GM21367 (cell line): ENCODE measurements around the gene TPRA1.

ENCODE experiments used
- ATAC-seq: cut with Tn5 transposase; IDR thresholded peaks from one replicate; pipeline ENCODE4 v1.9.1; 2021; ENCODE audit not compliant: unreplicated experiment

The TPRA1 gene

DNA sequence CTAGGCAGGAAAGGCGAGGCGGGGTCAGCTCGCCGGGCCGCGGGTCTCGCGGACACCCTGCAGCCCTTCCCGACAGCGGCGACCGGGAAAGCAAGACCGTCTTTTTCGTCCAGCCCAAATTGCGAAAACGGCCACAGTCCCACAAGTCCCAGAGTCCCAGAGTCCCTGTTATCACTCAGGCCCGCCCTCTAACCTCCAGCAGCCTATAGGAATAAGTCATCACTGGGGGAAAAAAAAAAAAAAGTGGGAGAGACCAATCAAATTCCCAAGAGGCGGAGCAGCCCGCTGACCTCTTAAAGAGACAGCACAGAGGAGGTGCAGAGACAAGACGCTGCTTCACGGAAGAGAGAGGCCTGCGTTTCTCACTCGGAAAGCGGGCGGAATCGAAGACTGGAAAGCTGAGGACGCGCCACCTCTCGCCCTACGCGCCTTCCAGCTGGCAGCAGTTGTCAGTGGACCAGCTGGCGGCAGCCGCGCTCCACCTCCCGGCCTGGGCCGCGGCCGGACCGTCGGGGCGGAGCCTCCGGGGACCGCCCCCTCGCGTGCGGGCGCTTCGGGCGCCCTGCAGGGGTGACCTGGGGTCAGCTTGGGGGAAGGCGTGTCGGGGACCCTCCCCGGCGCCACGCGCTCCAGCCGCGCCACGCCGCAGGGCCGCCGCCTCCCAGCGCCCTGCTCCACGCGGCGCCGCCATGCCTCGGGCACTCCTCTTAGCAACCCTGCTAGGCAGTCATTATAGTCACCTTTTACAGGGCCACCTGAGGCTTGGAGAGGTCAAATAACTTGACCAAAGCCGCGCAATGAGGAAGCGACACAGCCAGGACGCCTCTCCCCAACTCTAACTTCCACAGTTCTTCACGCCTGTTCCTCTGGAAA, at the start of gene TPRA1:
Gene TPRA1, minus strand, starts transcription at position 141 of the 873 bp plus-strand sequence. CDS start 10,587 bp downstream, outside the sequence.
- peak; percentile 60 for ATAC-seq

GRCh38 chr3:127640042-127640355, 49.5 kb upstream of the TPRA1 start:
- ATAC-seq, result no peak

DNA sequence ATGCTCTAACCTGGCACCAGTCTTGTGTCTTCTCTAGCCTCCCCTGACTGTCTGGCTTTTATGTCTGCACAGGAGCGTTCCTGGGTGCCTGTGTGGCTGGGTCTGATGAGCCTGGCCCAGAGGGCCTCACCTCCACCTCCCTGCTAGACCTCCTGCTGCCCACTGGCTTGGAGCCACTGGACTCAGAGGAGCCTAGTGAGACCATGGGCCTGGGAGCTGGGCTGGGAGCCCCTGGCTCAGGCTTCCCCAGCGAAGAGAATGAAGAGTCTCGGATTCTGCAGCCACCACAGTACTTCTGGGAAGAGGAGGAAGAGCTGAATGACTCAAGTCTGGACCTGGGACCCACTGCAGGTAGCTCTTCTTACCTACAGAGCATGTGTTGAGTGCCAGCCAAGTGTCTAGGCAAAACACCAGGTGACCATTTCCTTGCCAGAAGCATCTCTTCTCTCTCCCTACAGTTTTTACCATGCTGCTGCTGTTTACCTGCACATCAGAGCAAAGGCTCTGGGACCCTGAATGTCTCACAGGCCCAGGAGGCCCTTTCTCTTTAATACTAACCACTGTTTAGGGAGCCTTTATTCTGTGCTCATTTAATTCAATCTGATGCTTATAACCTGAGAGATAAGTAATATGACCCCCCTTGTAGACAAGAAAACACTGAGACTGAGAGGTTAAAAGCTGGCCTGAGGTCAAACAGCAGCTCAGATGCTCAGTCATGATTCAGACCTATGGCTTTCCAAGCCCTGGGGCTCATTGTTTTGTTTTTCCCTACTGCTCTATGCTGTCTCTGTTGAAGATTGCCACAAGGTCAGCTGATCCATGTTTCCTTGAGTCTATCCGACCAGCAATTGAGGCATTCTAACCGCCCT, 48.9 kb upstream of the TPRA1 start:
- no peak for ATAC-seq

DNA sequence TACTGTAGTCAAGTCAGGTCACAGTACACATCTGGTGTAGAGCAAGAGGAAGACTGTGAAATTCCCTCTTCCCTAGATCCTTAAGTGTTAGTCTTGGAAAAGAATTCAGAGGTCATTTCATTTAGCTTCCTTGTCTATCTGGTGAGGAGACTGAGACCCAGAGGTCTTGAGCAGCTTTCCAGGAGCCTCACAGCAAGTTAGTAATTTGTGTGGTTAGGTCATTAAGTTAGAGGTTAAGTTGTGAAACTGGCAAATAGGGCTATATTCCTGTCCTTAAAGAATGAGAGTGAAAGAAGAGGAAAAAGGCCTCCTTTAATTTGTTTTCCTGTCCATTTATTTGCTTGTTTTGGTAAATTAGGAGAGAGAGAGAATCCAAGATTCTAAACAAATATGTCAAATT, 47.4 kb upstream of the TPRA1 start:
- ATAC-seq, result no peak

DNA sequence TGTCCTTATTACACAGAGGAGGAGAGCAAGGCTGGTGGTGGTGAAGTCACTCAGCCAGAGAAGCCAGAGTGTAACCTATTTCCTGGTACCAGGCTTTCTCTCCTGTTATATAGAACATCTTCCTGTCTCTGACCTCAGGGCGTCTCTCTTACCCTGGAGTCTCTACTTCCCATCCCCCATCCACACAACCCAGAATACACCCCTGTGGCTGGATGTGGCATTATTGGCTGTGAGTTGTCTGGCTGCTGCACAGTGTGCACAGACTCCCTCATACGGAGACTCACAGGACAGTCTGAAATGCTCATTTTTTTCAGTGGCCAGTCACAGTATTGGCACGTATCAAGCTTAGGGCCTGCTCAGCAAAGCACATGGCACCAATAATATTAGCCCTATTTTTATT, 47.0 kb upstream of the TPRA1 start:
- no peak for ATAC-seq

GRCh38 chr3:127634653-127635052, 44.1 kb upstream of the TPRA1 start:
- ATAC-seq, result no peak

DNA sequence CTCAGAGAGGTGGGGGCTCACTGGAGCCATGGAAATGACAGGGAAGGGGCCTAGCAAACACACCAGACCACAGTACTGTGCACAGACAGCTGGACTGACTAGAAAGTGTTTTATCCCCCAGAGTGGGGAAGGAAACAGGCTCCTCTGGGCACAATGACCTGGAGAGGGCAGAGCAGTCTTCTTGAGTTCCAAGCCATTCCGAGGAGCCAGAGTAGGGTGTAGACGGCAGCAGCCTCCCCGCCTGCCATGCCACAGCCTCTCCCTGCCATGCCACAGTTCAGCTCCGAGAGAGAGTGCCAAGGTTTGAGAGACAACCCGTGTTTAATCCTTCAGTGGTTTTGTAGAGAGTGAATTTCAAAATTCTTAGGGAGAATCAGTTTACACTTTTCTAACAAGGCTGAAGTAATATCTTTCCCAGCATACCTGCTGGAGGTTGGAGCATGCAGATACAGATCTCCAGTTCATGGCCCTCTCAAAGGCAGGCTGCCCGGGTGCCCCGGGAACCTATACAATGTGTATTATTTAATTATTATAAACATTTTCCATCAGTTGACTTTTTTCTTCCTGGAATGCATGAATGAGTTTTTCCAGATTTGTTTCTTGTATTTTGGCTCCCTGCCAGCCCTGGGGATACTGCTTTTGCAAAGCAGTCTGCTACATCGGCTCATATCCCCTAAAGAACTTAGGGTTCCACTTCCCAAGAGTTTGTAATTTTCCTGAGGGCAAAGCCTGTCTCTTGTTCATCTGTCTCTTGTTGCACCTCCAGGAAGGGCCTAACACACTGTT, 41.7 kb upstream of the TPRA1 start:
- ATAC-seq, result no peak

DNA sequence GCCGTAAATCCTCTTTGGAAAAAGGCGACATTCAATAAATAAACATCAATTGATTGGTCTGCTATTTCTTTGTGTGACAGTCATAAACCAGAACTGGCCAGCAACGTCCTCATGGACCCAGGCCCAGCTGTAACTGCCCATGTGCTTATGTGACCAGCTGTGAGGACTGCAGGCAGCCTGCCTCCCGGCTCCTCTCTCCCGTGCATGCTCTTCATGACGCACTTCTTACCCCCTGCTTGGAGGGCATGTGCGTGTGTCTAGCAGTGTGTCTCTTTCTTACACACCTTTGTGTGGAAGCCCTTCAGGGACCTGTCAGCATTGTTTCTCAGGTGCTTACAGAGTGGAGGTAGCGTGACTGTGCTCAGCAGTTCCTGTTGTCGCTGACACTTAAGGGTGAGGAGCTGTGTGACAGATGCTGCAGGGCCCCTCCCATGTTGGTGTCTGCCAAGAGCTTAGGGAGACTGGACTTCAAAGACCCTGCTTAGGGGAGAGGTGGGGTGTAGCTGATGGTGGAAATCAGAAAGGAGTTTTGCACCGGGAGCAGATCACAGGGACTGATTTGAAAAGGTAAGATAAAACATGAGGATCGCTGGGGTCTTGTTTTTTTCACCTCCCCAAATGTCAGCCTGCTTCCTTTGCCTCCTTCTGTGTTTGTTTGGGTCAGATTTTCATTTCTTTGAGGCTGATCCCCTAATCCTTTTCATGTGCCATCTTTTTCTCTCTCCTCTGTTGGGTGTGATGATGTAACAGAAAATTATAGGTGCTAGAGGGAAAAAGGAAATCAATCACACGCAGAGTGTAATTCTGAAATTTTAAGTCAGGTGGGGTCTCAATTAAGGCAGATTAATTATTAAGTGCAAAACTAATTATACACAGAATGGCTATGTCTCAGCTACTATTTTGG, 40.5 kb upstream of the TPRA1 start:
- ATAC-seq, result no peak

DNA sequence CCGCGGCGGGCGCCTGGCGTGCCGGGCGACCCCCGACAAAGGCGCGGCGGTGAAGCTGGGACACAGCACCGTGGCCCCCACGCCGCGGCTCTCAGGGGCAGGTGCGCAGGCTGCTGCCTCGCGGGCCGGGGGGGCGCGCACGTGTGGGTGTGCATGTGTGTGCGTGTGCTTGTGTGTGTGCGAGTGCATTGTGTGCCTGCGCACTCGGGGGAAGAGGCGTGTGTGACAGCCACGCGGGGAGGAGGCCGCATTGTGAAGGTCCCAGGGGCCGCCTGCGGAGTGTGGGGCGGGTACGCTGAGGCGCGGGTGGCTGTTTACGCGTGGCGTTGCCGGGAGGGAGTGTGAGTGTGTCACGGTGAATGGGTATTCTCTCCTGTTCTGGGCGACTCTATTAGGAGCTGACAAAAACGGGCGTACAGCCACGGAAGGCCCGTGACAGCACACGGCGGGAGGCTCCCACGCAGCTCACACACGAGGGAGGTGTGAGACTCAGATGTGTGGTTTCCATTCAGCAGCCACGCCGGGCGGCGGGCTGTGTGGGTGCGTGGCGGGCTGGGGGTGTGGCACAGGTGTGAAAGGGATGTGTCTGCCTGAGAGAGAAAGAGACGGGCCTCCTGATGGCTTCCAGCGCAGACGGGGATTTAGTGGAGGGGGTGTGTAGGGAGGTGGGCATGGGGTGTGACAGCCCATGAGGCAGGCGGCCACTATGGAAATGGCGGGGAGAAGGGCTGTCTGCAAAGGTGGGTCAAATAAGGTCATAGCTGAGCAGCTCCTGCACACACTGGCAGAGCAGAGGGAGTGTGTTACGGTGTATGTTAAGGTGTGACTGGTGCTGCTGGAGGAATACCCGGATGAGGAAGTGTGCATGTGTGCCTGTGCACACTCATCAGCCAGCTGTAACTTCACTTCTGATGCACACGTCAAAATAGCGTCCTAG, 39.2 kb upstream of the TPRA1 start:
- no peak for ATAC-seq

GRCh38 chr3:127628788-127629466, 38.4 kb upstream of the TPRA1 start, which contains the start of gene PODXL2:
Gene PODXL2, plus strand, starts transcription at chr3:127629185. Its CDS starts 35 bp downstream, at chr3:127629220.
- ATAC-seq, result no peak

DNA sequence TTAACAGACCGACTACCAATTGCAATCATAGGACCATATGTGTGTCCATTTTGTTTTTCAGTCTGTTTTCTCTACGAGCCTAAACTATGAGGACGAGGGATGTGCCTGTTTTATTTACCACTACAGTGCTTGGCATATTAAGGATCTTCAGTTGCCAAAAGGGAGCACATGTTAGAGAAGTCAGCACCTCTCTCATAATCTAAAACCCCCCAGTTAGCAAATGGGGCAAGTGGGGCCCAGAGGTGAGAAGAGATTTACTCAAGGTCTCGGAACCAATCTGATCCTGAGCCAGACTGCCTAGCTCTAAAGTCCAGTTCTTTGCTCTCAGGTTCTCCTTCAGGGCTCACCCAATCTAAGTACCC, 37.9 kb upstream of the TPRA1 start:
- no peak for ATAC-seq

- no peak for ATAC-seq
These were observed 35.3 kb upstream of the TPRA1 start for GRCh38 chr3:127625821-127626220.

- ATAC-seq, result no peak
These were observed 33.5 kb upstream of the TPRA1 start for GRCh38 chr3:127624063-127624462.

DNA sequence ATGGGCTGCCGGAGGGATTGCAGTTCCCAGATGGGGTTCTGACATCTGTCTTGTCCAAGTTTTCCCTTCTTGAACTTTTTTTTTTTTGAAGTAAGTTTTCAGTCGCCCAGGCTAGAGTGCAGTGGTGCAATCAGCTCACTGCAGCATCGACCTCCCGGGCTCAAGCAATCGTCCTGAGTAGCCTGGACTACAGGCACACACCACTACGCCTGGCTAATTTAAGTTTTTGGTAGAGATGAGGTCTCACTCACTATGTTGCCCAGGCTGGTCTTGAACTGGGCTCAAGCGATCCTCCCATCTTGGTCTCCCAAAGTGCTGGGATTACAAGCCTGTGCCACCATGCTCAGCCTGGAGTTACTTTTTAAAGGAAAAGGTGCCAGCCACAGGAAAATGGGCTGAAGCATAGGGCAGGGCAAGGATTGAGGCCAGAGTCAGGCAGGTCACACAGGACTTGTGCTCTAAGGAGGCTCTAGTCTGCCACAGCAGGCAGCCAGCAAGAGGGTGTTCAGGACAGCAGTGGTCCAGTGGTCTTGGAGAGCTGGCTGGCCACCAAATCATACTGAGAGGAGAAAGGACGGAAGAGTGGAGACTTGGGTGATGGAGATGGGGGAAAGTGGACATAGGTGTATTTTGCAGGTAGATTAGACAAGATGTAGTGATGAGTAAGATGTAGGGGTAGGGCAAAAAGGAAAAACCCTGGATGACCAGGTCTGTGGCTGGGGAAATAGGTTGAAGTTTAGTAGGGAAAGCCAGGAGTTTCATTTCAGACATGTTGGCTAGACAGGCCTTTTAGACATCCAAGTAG, 32.4 kb upstream of the TPRA1 start:
- ATAC-seq, result no peak

- ATAC-seq, result no peak
These were observed 31.5 kb upstream of the TPRA1 start for GRCh38 chr3:127622031-127622430.

DNA sequence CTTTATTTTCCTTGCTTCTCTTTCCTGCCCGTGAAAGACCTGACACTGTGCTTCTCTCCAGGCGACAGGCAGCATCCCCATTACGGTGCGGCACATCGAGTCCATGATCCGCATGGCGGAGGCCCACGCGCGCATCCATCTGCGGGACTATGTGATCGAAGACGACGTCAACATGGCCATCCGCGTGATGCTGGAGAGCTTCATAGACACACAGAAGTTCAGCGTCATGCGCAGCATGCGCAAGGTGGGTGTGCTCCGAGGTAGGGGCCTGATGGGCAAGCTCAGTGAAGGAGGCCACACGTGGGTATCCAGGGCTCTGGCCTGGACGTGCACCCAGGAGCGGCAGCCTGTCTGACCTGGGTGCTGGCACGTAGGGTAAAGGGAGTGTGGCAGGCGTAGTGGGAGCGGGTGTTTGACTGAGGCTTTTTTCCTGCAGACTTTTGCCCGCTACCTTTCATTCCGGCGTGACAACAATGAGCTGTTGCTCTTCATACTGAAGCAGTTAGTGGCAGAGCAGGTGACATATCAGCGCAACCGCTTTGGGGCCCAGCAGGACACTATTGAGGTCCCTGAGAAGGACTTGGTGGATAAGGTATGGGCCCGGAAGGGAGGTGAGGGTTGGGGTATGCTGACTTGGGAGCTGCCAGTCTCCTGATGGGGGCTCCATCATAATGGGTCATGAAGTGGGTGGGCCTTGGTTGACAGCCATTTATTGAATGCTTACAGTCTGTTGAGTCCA, 30.3 kb upstream of the TPRA1 start:
- no peak for ATAC-seq

DNA sequence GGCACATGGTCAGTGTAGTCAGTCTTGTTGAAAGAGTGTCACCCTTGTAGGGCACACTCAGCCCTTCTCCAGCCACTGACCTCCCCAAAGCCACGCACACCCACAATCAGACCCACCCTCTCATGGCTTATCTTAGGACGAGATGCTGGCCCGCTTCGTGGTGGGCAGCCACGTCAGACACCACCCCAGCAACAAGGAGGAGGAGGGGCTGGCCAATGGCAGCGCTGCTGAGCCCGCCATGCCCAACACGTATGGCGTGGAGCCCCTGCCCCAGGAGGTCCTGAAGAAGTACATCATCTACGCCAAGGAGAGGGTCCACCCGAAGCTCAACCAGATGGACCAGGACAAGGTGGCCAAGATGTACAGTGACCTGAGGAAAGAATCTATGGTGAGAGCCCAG, 28.4 kb upstream of the TPRA1 start:
- ATAC-seq, result no peak
